ENCODE data around the gene ASPG. TPM values are rescaled to one million over a fixed set of nuclear protein-coding genes. Genes with fewer than 3 reads are reported as not detected.

The ASPG gene
- total and polyA plus RNA-seq, 2 donors (not counting 3 experiments of a cell fraction or from before 2014, with no cell fraction given) = not detected

DNA sequence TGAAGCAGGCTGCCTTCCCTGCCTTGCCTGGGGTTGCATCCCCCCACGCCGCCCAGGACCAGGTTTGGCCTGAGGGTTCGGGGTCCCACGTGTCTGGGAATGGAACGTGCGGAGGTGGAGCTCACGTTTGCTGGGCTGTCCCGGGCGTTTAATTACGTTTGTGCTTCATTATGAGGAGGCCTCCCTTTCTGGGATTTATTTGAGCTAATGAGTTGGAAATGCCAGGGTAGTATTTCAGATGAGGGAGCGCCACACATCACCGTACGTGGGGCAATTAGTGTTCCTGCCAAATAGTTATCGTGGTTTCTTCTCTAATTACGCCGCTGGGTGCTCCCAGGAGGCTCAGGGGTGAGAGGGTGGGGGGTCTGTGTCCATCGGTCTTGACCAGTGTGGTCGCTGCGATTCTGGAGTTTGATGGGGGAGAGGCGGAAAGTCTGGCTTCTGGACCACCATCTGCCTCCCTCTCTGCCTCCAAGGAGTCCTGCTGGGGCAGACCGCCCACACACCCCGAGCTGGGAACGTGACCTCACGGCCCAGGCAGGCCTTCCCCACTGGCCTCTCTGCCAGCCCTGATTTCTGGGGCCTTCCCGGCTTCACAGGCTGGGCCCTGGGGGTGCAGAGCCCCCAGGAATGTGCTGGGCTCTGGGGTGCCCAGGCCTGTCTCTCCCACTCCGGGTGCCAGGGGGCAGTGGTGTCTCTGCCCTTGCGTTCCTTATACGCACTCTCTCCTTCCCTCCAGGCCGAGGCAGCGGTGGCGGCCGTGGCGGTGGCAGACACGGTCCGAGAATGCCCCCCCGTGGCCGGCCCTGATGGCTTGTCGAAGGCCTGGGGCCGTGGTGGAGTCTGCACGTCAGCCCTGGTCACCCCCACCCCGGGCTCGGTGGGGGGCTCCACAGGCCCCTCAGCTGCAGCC, 71.8 kb downstream of the ASPG start:
- ChIA-PET POLR2A (no interaction called here), CTCF (interaction anchor here (2.3 kb wide), 1 partner anchor 407 kb away, joined by 7 read pairs; no protein-coding TSS in a partner anchor)
- Histone ChIP-seq H3K9me3 (replicated peaks; ENCODE audit: control insufficient read depth, insufficient read depth, low read length) (no peaks in the 10 kb centered on the region), H3K9me1 (replicated peaks; ENCODE audit: control insufficient read depth, extremely low read depth, insufficient read depth, low read length) (no peaks in the 10 kb centered on the region), H3K9ac (replicated peaks; ENCODE audit: extremely low read depth, insufficient read depth, low read length) (no peak overlapping the region), H3K4me1 (ENCODE audit: control insufficient read depth, extremely low read depth, insufficient read depth, low read length) (peaks cover 12% of the 10 kb centered on the region), H4K20me1 (replicated peaks; ENCODE audit: control insufficient read depth, extremely low read depth, insufficient read depth, low read length) (no peaks in the 10 kb centered on the region), H2AFZ (ENCODE audit: low read depth, low read length) (no peak overlapping the region), H3K4me2 (ENCODE audit: insufficient read depth, low read length) (no peak overlapping the region), H3K27ac (ENCODE audit: insufficient read depth, low read depth, low read length) (no peak overlapping the region), H3K27me3 (ENCODE audit: control insufficient read depth in 2 of 2, insufficient read depth in 2 of 2, low read length in 2 of 2) (no peaks in the 10 kb centered on the region), H3K4me3 (replicated peaks in 1 of 3; ENCODE audit: insufficient read depth in 1 of 3, low read depth in 1 of 3, low read length in 3 of 3) (no peak overlapping the region), H3K79me2 (ENCODE audit: control insufficient read depth, insufficient read depth, low read length) (no peaks in the 10 kb centered on the region), H3K36me3 (ENCODE audit: control insufficient read depth in 2 of 2, extremely low read depth in 1 of 2, insufficient read depth in 2 of 2, low read length in 2 of 2) (peaks cover 0 to 9% of the 10 kb centered on the region in 2 experiments)
- dilution Hi-C loops (cut with MboI; ENCODE audit: extremely low pct_ligation_motif_present, low sequenced_read_pairs) (no loop called here), intact Hi-C loops (cut with micrococcal nuclease) (no loop called here)
- DNase-seq (ENCODE audit: low read depth, low spot score) = no peak
- FAIRE-seq = no peak
- TF ChIP-seq POLR2A (IDR thresholded peaks at IDR 0.05; ENCODE audit: low read depth, low read length) = no peak
- no peak for TF ChIP-seq POLR2AphosphoS5 (IDR thresholded peaks at IDR 0.05; ENCODE audit: insufficient read depth, low read depth, low read length)
- no peak for TF ChIP-seq MYC (IDR thresholded peaks at IDR 0.05; ENCODE audit: low read depth, low read length)
- TF ChIP-seq GATA2 (IDR thresholded peaks at IDR 0.05; ENCODE audit: insufficient read depth, insufficient read length, low read depth, low read length) = no peak
- TF ChIP-seq, protein P1, sequence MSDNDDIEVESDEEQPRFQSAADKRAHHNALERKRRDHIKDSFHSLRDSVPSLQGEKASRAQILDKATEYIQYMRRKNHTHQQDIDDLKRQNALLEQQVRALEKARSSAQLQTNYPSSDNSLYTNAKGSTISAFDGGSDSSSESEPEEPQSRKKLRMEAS (IDR thresholded peaks at IDR 0.05; ENCODE audit: insufficient read depth, insufficient read length) = no peak
- TF ChIP-seq EZH2 (IDR thresholded peaks at IDR 0.05; ENCODE audit: borderline replicate concordance, low read depth, low read length, severe bottlenecking) = no peak
- TF ChIP-seq, protein P2, sequence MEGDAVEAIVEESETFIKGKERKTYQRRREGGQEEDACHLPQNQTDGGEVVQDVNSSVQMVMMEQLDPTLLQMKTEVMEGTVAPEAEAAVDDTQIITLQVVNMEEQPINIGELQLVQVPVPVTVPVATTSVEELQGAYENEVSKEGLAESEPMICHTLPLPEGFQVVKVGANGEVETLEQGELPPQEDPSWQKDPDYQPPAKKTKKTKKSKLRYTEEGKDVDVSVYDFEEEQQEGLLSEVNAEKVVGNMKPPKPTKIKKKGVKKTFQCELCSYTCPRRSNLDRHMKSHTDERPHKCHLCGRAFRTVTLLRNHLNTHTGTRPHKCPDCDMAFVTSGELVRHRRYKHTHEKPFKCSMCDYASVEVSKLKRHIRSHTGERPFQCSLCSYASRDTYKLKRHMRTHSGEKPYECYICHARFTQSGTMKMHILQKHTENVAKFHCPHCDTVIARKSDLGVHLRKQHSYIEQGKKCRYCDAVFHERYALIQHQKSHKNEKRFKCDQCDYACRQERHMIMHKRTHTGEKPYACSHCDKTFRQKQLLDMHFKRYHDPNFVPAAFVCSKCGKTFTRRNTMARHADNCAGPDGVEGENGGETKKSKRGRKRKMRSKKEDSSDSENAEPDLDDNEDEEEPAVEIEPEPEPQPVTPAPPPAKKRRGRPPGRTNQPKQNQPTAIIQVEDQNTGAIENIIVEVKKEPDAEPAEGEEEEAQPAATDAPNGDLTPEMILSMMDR (IDR thresholded peaks at IDR 0.05; ENCODE audit: extremely low read depth in 1 of 2, insufficient read depth in 1 of 2, low read depth in 1 of 2, low read length in 2 of 2) = no peak
- TF ChIP-seq FOS (IDR thresholded peaks at IDR 0.05; ENCODE audit: borderline replicate concordance, insufficient read depth, low read length) = no peak
- no peak for TF ChIP-seq JUN (IDR thresholded peaks at IDR 0.05; ENCODE audit: borderline replicate concordance, insufficient read depth, insufficient read length, low read depth)
- BruUV-seq (replicated peaks) = no TSS peak

All from endothelial cell of umbilical vein (primary cell).